Nephron (organoid): Measurements from ENCODE around the gene ENGASE.

Experiments used
- H3K27ac Mint-ChIP-seq, 3 experiments: 2 replicates each; pipeline ENCODE4 v1.8.0; 2020; ENCODE audit warnings: mixed read lengths in 3 of 3, mild to moderate bottlenecking in 2 of 3, moderate library complexity in 1 of 3
- H3K27me3 Mint-ChIP-seq: 2 replicates; pipeline ENCODE4 v1.8.0; 2021; ENCODE audit warnings: low read depth, mild to moderate bottlenecking, moderate library complexity, mixed read lengths
- H3K36me3 Mint-ChIP-seq: 2 replicates; pipeline ENCODE4 v1.8.0; 2020; ENCODE audit warnings: low read depth, mixed read lengths
- H3K4me1 Mint-ChIP-seq: 2 replicates; pipeline ENCODE4 v1.8.0; 2020; ENCODE audit warnings: mixed read lengths
- H3K4me3 Mint-ChIP-seq, 3 experiments: 2 replicates each; pipeline ENCODE4 v1.8.0; 2020; ENCODE audit warnings: mild to moderate bottlenecking in 3 of 3, mixed read lengths in 3 of 3, moderate library complexity in 2 of 3
- H3K9me3 Mint-ChIP-seq: 2 replicates; pipeline ENCODE4 v1.8.0; 2020; ENCODE audit warnings: mixed read lengths
- TF ChIP-seq, protein P1 (sequence below), 3 experiments: fragments of 200-600 bp; sonication (generic); IDR thresholded peaks; one replicate each; pipeline ENCODE4 v1.5.0; 2021; ENCODE audit warnings: antibody characterized with exemption in 3 of 3; ENCODE audit not compliant: unreplicated experiment in 3 of 3

The ENGASE gene

GRCh38 chr17:79047923-79048825 is 26.4 kb upstream of the ENGASE start:
- Mint-ChIP-seq H3K4me1 (peaks cover 23% of the 10 kb centered on the region), H3K27ac (no peak overlapping the region), H3K4me3 (no peak overlapping the region), H3K27me3 (peaks cover 77% of the 10 kb centered on the region), H3K36me3 (no peaks in the 10 kb centered on the region), H3K9me3 (peaks cover 12% of the 10 kb centered on the region)
- TF ChIP-seq, protein P1, sequence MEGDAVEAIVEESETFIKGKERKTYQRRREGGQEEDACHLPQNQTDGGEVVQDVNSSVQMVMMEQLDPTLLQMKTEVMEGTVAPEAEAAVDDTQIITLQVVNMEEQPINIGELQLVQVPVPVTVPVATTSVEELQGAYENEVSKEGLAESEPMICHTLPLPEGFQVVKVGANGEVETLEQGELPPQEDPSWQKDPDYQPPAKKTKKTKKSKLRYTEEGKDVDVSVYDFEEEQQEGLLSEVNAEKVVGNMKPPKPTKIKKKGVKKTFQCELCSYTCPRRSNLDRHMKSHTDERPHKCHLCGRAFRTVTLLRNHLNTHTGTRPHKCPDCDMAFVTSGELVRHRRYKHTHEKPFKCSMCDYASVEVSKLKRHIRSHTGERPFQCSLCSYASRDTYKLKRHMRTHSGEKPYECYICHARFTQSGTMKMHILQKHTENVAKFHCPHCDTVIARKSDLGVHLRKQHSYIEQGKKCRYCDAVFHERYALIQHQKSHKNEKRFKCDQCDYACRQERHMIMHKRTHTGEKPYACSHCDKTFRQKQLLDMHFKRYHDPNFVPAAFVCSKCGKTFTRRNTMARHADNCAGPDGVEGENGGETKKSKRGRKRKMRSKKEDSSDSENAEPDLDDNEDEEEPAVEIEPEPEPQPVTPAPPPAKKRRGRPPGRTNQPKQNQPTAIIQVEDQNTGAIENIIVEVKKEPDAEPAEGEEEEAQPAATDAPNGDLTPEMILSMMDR (IDR thresholded peaks at IDR 0.05; ENCODE audit: unreplicated experiment in 3 of 3), result no peak

DNA sequence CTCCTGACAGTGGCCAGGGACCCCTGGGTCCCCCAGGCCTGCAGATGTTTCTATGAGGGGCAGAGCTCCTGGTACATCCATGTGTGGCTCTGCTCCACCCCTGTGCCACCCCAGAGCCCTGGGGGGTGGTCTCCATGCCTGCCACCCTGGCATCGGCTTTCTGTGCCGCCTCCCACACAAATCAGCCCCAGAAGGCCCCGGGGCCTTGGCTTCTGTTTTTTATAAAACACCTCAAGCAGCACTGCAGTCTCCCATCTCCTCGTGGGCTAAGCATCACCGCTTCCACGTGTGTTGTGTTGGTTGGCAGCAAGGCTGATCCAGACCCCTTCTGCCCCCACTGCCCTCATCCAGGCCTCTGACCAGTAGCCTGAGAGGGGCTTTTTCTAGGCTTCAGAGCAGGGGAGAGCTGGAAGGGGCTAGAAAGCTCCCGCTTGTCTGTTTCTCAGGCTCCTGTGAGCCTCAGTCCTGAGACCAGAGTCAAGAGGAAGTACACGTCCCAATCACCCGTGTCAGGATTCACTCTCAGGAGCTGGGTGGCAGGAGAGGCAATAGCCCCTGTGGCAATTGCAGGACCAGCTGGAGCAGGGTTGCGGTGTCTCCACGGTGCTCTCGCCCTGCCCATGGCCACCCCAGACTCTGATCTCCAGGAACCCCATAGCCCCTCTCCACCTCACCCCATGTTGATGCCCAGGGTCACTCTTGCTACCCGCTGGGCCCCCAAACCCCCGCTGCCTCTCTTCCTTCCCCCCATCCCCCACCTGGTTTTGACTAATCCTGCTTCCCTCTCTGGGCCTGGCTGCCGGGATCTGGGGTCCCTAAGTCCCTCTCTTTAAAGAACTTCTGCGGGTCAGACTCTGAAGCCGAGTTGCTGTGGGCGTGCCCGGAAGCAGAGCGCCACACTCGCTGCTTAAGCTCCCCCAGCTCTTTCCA is 25.5 kb upstream of the ENGASE start:
- Mint-ChIP-seq H3K27me3 (peaks cover 69% of the 10 kb centered on the region), H3K4me3 (no peak overlapping the region), H3K27ac (no peak overlapping the region), H3K4me1 (peaks cover 18% of the 10 kb centered on the region), H3K36me3 (no peaks in the 10 kb centered on the region), H3K9me3 (peaks cover 19% of the 10 kb centered on the region)
- TF ChIP-seq, protein P1 (IDR thresholded peaks at IDR 0.05; ENCODE audit: unreplicated experiment in 3 of 3), result no peak

GRCh38 chr17:79049821-79050220 is 24.8 kb upstream of the ENGASE start:
- Mint-ChIP-seq H3K4me3 (no peak overlapping the region), H3K4me1 (peaks cover 18% of the 10 kb centered on the region), H3K27me3 (peaks cover 63% of the 10 kb centered on the region), H3K27ac (no peak overlapping the region), H3K9me3 (peaks cover 24% of the 10 kb centered on the region), H3K36me3 (no peaks in the 10 kb centered on the region)
- TF ChIP-seq, protein P1 (IDR thresholded peaks at IDR 0.05; ENCODE audit: unreplicated experiment in 3 of 3), result no peak

- no peak overlapping the region for H3K27ac Mint-ChIP-seq
- peaks cover 18% of the 10 kb centered on the region for H3K4me1 Mint-ChIP-seq
- H3K4me3 Mint-ChIP-seq, result no peak overlapping the region
- peaks cover 62% of the 10 kb centered on the region for H3K27me3 Mint-ChIP-seq
- H3K9me3 Mint-ChIP-seq, result peaks cover 27% of the 10 kb centered on the region
- H3K36me3 Mint-ChIP-seq, result no peaks in the 10 kb centered on the region
- TF ChIP-seq, protein P1 (IDR thresholded peaks at IDR 0.05; ENCODE audit: unreplicated experiment in 3 of 3), result no peak
These were observed 24.1 kb upstream of the ENGASE start for GRCh38 chr17:79050551-79050950.

DNA sequence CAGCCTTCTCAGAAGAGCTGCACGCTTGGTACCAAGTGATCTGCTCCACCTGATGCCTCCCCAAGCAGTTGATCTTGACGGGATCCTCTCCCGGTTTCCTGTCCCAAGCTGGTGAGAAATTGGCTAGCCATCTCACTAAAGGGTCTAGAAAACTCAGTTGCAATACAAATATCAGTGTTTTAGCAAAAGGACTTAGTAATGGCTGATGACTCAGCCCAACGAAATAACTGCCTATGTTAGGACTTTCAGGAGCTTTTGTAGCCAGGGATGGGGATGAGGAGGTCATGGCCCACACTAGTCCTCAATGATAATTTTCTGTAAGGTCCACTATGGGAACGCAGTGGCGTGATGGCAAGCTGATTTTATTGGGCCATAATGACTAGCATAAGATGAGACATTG is 23.3 kb upstream of the ENGASE start:
- Mint-ChIP-seq H3K9me3 (peaks cover 28% of the 10 kb centered on the region), H3K27me3 (peaks cover 56% of the 10 kb centered on the region), H3K36me3 (no peaks in the 10 kb centered on the region), H3K27ac (no peak overlapping the region), H3K4me1 (peaks cover 11% of the 10 kb centered on the region), H3K4me3 (no peak overlapping the region)
- TF ChIP-seq, protein P1 (IDR thresholded peaks at IDR 0.05; ENCODE audit: unreplicated experiment in 3 of 3), result no peak
